Activated CD4-positive, alpha-beta memory T cell treated with anti-CD3 and anti-CD28 coated beads, Interleukin-2, amount 10 ng/mL, durations not matched to agents 7 days and 5 days (primary cell): ENCODE results near the gene CNTNAP2. TPM values are rescaled to one million over a fixed set of nuclear protein-coding genes. Genes with fewer than 3 reads are reported as not detected.
"Not testable (repeated sequence)": the region's sequence is repeated elsewhere in the genome, so short reads cannot be mapped to it uniquely, and the experiment has no call there.

Experiments used
- CTCF ChIA-PET: fragments of 350-600 bp; sonication (Branson Sonifier 250); formaldehyde crosslinking; loops from one replicate; lab custom pipeline; 2021; ENCODE audit warnings: antibody characterized with exemption, inconsistent platforms; lab: Charles Lee
- POLR2A ChIA-PET: fragments of 350-600 bp; sonication (Branson Sonifier 250); formaldehyde crosslinking; loops from one replicate; lab custom pipeline; 2021; ENCODE audit warnings: antibody characterized with exemption; lab: Charles Lee
- DNase-seq: peaks from one replicate; pipeline ENCODE4 v3.0.0-alpha.2; 2020
- H3K27ac Mint-ChIP-seq: one replicate; pipeline ENCODE4 v1.8.0; 2021; ENCODE audit warnings: mild to moderate bottlenecking, mixed read lengths
- H3K27me3 Mint-ChIP-seq: one replicate; pipeline ENCODE4 v1.8.0; 2021; ENCODE audit warnings: mixed read lengths
- H3K36me3 Mint-ChIP-seq: one replicate; pipeline ENCODE4 v1.8.0; 2021; ENCODE audit warnings: low read depth, mixed read lengths
- H3K4me1 Mint-ChIP-seq: one replicate; pipeline ENCODE4 v1.8.0; 2021; ENCODE audit warnings: mixed read lengths
- H3K4me3 Mint-ChIP-seq: one replicate; pipeline ENCODE4 v1.8.0; 2021; ENCODE audit warnings: mild to moderate bottlenecking, mixed read lengths
- H3K9me3 Mint-ChIP-seq: one replicate; pipeline ENCODE4 v1.8.0; 2021; ENCODE audit warnings: mixed read lengths
- total RNA-seq, 2 experiments: library from RNA; stranded (reverse); gene quantifications; one replicate each; pipeline ENCODE4 v1.2.3, GENCODE V29; 2021

The CNTNAP2 gene
- total RNA-seq, 2 experiments from 2014 or later, result not detected

DNA sequence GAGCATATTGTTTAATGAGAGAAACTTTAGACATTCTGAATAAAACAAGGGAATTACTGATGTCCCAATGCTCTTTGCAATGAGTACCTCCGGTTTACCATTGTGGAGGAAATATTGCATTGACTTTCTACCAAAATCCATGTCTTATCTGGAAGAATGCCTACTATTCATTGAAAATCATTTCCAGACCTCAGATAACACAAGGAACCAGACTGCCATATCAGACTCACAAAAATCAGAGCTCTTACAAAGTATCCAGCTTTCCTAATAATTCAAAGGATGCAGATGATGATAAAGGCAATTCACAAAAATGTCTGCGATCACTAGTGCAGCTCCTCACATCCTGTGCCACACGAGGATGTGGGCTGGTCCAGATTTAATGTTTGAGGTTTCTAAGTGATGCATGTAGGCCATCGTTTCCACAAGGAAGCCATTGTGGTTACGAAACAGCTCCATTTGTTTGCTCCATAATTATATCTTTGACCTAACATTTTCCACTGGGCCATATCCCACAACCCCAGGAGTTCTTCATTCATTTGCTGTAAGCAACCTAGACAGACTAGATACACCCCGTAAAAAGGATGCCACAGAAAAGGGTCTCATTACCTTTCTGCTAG, 1642.8 kb downstream of the CNTNAP2 start:
- H3K9me3 Mint-ChIP-seq, result peaks cover 4% of the 10 kb centered on the region
- no peak for DNase-seq

DNA sequence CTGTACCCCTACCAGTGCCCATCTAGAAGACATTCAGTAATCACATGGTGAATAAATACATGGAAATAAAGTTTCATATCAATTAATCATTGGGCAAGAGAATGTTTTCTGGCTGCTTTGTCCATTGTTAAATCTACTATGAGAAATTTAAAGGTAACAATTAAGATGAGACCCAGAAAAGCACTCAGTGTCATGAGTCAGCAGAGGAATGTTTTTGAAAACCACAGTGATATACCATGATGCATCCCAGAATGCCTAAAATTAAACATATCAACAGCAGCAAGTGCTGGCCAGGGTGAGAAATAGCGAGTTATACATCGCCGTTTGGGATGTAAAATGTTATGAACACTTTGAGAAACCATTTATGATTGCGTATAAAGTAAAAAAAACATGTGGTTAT, 1648.7 kb downstream of the CNTNAP2 start:
- POLR2A ChIA-PET, result no interaction called here
- peaks cover 3% of the 10 kb centered on the region for H3K9me3 Mint-ChIP-seq
- no peaks in the 10 kb centered on the region for H3K4me1 Mint-ChIP-seq
- H3K36me3 Mint-ChIP-seq, result no peaks in the 10 kb centered on the region
- H3K27ac Mint-ChIP-seq, result no peak overlapping the region
- no peak for DNase-seq
- H3K4me3 Mint-ChIP-seq, result no peak overlapping the region
- no peaks in the 10 kb centered on the region for H3K27me3 Mint-ChIP-seq
- CTCF ChIA-PET, result no interaction called here

More for the DNA sequence above, 1642.8 kb downstream of the CNTNAP2 start:
- H3K4me3 Mint-ChIP-seq, result no peak overlapping the region
- H3K27me3 Mint-ChIP-seq, result no peaks in the 10 kb centered on the region
- no peak overlapping the region for H3K27ac Mint-ChIP-seq
- no peaks in the 10 kb centered on the region for H3K4me1 Mint-ChIP-seq
- POLR2A ChIA-PET, result no interaction called here
- no peaks in the 10 kb centered on the region for H3K36me3 Mint-ChIP-seq
- CTCF ChIA-PET, result no interaction called here

- DNase-seq, result no peak
- Mint-ChIP-seq H3K9me3 (no peaks in the 10 kb centered on the region), H3K27ac (no peak overlapping the region), H3K27me3 (no peaks in the 10 kb centered on the region), H3K36me3 (no peaks in the 10 kb centered on the region), H3K4me3 (no peak overlapping the region), H3K4me1 (no peaks in the 10 kb centered on the region)
- ChIA-PET POLR2A (no interaction called here), CTCF (no interaction called here)
Measured at GRCh38 chr7:147771344-147771743, 1654.7 kb downstream of the CNTNAP2 start.

DNA sequence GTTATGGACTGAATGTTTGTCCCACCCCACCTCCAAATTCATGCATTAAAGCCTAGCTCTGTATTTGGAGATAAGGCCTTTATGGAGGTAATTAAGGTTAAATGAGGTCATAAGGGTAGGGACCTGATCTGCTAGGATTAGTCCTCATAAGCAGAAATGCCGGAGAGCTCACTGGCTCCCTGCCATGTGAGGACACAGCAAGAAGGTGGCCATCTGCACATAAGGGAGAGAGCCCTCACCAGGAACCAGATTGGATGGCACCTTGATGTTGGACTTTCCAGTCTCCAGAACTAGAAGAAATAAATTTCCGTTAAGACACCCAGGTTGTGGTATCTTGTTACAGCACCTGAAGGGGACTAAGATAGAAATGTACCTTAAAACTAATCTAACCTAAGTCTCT, 1657.9 kb downstream of the CNTNAP2 start:
- no peak for DNase-seq
- Mint-ChIP-seq H3K9me3 (peaks cover 1% of the 10 kb centered on the region), H3K36me3 (no peaks in the 10 kb centered on the region), H3K27me3 (no peaks in the 10 kb centered on the region), H3K4me3 (no peak overlapping the region), H3K27ac (no peak overlapping the region), H3K4me1 (no peaks in the 10 kb centered on the region)
- CTCF ChIA-PET, result no interaction called here
- POLR2A ChIA-PET, result no interaction called here

- H3K27me3 Mint-ChIP-seq, result no peaks in the 10 kb centered on the region
- no peaks in the 10 kb centered on the region for H3K36me3 Mint-ChIP-seq
- DNase-seq, result no peak
- H3K9me3 Mint-ChIP-seq, result peaks cover 1% of the 10 kb centered on the region
- H3K4me3 Mint-ChIP-seq, result no peak overlapping the region
- no peaks in the 10 kb centered on the region for H3K4me1 Mint-ChIP-seq
- POLR2A ChIA-PET, result no interaction called here
- CTCF ChIA-PET, result no interaction called here
- H3K27ac Mint-ChIP-seq, result no peak overlapping the region
Measured at GRCh38 chr7:147775516-147776284, 1659.1 kb downstream of the CNTNAP2 start.

DNA sequence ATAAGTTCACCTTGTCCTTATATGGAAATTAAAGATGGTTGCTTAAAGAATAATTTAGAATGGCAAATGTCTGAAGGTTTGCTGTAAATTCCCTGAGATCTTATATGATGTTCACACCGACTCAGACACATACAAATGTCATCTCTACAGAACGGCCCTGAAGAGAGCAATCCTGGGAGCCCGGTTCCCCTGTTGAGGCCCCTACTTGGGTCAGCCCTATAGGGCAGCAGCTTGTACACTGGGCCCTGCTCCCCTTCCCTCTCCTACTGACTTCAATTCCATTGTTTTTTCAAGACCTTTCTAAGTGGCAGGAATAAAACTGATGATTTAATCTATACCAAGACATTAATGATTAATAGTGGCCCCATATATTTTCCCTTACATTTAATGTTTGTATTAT, 1660.7 kb downstream of the CNTNAP2 start:
- Mint-ChIP-seq H3K36me3 (no peaks in the 10 kb centered on the region), H3K27me3 (no peaks in the 10 kb centered on the region), H3K9me3 (peaks cover 1% of the 10 kb centered on the region), H3K4me3 (no peak overlapping the region), H3K4me1 (no peaks in the 10 kb centered on the region), H3K27ac (no peak overlapping the region)
- POLR2A ChIA-PET, result no interaction called here
- CTCF ChIA-PET, result no interaction called here
- no peak for DNase-seq

DNA sequence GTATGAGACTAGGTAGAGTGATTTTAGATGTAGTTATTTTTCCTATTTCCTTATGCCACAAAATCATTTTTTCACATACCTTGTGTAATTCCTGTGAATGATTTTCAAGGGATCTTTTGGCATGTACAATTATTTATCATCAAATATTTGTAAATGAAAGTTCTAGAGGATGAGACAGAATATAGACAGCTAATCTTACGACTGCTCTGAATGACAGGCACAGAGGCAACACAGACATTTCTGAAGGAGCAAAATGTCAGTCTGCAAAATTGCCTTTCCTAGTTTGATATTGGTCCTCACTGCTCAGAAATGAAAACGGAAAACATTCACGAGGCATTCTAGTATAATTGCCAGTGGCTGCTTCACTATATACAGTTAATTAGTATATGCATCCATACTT, 1663.3 kb downstream of the CNTNAP2 start:
- no peak for DNase-seq
- no peaks in the 10 kb centered on the region for H3K36me3 Mint-ChIP-seq
- H3K27me3 Mint-ChIP-seq, result no peaks in the 10 kb centered on the region
- POLR2A ChIA-PET, result no interaction called here
- peaks cover 1% of the 10 kb centered on the region for H3K9me3 Mint-ChIP-seq
- no peak overlapping the region for H3K4me3 Mint-ChIP-seq
- no peaks in the 10 kb centered on the region for H3K4me1 Mint-ChIP-seq
- H3K27ac Mint-ChIP-seq, result no peak overlapping the region
- CTCF ChIA-PET, result no interaction called here

DNA sequence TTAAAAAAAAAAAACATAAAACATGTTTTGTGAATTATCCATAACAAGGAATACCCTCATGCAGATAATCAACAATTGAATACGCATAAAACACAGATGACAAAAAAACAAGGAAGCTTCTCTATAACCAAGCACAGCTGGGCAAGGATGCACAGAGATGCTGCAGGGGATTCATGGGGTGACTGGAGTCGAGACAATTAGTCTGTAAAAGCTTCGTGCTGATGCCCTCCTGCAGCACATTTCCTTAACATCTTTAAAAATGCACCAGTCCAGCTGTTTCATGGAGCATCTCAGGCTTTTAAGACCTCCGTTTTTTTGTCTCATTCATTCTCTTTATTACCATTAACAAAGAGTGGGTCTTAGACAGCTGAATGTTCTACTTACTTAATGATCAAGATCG, 1680.0 kb downstream of the CNTNAP2 start:
- DNase-seq, result no peak
- H3K4me1 Mint-ChIP-seq, result no peaks in the 10 kb centered on the region
- no peak overlapping the region for H3K27ac Mint-ChIP-seq
- CTCF ChIA-PET, result no interaction called here
- no peaks in the 10 kb centered on the region for H3K27me3 Mint-ChIP-seq
- POLR2A ChIA-PET, result no interaction called here
- no peaks in the 10 kb centered on the region for H3K36me3 Mint-ChIP-seq
- H3K4me3 Mint-ChIP-seq, result no peak overlapping the region
- no peaks in the 10 kb centered on the region for H3K9me3 Mint-ChIP-seq

GRCh38 chr7:147798001-147798400, 1681.4 kb downstream of the CNTNAP2 start:
- Mint-ChIP-seq H3K36me3 (no peaks in the 10 kb centered on the region), H3K4me3 (no peak overlapping the region), H3K27me3 (no peaks in the 10 kb centered on the region), H3K9me3 (no peaks in the 10 kb centered on the region), H3K4me1 (no peaks in the 10 kb centered on the region), H3K27ac (no peak overlapping the region)
- ChIA-PET CTCF (no interaction called here), POLR2A (no interaction called here)
- DNase-seq, result no peak

GRCh38 chr7:147801762-147802161, 1685.2 kb downstream of the CNTNAP2 start:
- H3K27ac Mint-ChIP-seq, H3K36me3 Mint-ChIP-seq, H3K4me3 Mint-ChIP-seq, POLR2A ChIA-PET, H3K9me3 Mint-ChIP-seq, H3K4me1 Mint-ChIP-seq, CTCF ChIA-PET, H3K27me3 Mint-ChIP-seq, DNase-seq: not testable (repeated sequence)

DNA sequence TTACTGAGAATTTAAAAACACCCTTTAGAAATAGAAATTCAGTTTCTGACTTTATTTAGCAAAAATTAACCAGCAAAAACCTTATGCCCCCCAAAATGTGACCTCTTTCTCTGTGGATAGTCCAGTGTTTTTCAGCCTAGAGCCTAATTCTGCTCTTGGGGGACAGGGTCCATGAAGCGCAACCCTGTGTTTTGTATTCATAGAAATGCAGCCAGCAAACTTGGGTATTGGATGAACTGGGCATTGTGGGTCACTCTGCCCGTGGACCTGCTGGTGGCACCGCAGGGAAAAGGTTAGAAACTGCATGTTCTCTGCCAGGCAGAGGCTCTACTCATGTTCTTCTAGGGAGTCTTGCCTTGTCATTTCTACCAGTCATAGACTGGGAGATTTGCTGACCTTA, 1686.5 kb downstream of the CNTNAP2 start:
- H3K36me3 Mint-ChIP-seq, result no peaks in the 10 kb centered on the region
- CTCF ChIA-PET, result no interaction called here
- no peaks in the 10 kb centered on the region for H3K4me1 Mint-ChIP-seq
- no peak overlapping the region for H3K4me3 Mint-ChIP-seq
- DNase-seq, result no peak
- no peak overlapping the region for H3K27ac Mint-ChIP-seq
- H3K27me3 Mint-ChIP-seq, result no peaks in the 10 kb centered on the region
- H3K9me3 Mint-ChIP-seq, result peaks cover 2% of the 10 kb centered on the region
- POLR2A ChIA-PET, result no interaction called here

GRCh38 chr7:147803606-147804005, 1687.0 kb downstream of the CNTNAP2 start:
- no peaks in the 10 kb centered on the region for H3K4me1 Mint-ChIP-seq
- ChIA-PET CTCF (no interaction called here), POLR2A (no interaction called here)
- no peaks in the 10 kb centered on the region for H3K27me3 Mint-ChIP-seq
- H3K36me3 Mint-ChIP-seq, result no peaks in the 10 kb centered on the region
- DNase-seq, result no peak
- peaks cover 2% of the 10 kb centered on the region for H3K9me3 Mint-ChIP-seq
- no peak overlapping the region for H3K27ac Mint-ChIP-seq
- no peak overlapping the region for H3K4me3 Mint-ChIP-seq

GRCh38 chr7:147804032-147804431, 1687.4 kb downstream of the CNTNAP2 start:
- Mint-ChIP-seq H3K4me3 (no peak overlapping the region), H3K27me3 (no peaks in the 10 kb centered on the region), H3K27ac (no peak overlapping the region)

DNA sequence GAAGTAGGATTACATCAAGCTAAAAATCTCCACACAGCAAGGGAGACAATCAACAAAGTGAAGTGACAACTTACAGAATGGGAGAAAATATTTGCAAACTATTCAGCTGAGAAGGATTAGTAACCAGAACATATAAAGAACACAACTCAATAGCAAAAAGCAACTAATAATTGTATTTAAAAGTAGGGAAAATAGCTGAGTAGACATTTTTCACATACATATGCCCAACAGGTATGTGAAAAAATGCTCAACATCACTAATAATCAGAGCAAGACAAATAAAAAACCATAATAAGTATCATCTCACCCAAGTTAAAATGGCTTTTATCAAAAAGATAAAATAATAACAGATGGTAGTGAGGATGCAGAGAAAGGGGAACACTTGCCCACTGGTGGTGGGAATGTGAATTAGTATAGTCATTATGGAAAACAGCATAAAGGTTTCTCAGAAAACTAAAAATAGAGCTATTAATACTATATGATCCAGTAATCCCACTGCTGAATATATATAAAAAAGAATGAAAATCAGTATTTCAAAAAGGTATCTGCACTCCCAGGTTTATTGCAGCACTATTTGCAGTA, 1689.5 kb downstream of the CNTNAP2 start:
- Mint-ChIP-seq H3K27me3 (no peaks in the 10 kb centered on the region), H3K36me3 (no peaks in the 10 kb centered on the region), H3K4me3 (no peak overlapping the region), H3K27ac (no peak overlapping the region), H3K9me3 (peaks cover 2% of the 10 kb centered on the region), H3K4me1 (no peaks in the 10 kb centered on the region)
- CTCF ChIA-PET, result no interaction called here
- DNase-seq, result no peak
- POLR2A ChIA-PET, result no interaction called here

More at GRCh38 chr7:147804032-147804431, 1687.4 kb downstream of the CNTNAP2 start:
- ChIA-PET CTCF (no interaction called here), POLR2A (no interaction called here)
- DNase-seq, result no peak
- no peaks in the 10 kb centered on the region for H3K4me1 Mint-ChIP-seq
- H3K9me3 Mint-ChIP-seq, result peaks cover 2% of the 10 kb centered on the region
- H3K36me3 Mint-ChIP-seq, result no peaks in the 10 kb centered on the region
